Measurements from ENCODE around the gene OSGIN1. TPM values are rescaled to one million over a fixed set of nuclear protein-coding genes. Genes with fewer than 3 reads are reported as not detected.

The OSGIN1 gene
- total and polyA plus RNA-seq, 2 of the 8 experiments (the other 6 are each of a cell fraction or from before 2014, with no cell fraction given): 0.58 to 0.76 TPM

GRCh38 chr16:83915491-83915890 is 37.5 kb upstream of the OSGIN1 start:
- no peak overlapping the region for H2AFZ ChIP-seq (ENCODE audit: low read length)
- 87% methylated on average over 14 of the region's 14 CpGs; no CpG with 5 or more reads in 1 of the 2 experiments for WGBS, 2 experiments (ENCODE audit: extremely low coverage in 1 of 2, insufficient coverage in 1 of 2, insufficient read length in 1 of 2, insufficient replicate concordance in 2 of 2, low coverage in 1 of 2, low lambda C conversion rate in 2 of 2, missing lambda C conversion rate in 1 of 2)
- H3K18ac ChIP-seq (ENCODE audit: extremely low read depth, low read length): no peak overlapping the region
- no peak overlapping the region for H2BK20ac ChIP-seq (ENCODE audit: low read length)
- H2BK12ac ChIP-seq (ENCODE audit: low read depth, low read length): no peak overlapping the region
- peaks cover 0 to 15% of the 10 kb centered on the region in 2 experiments for H4K20me1 ChIP-seq (replicated peaks in 1 of 2; ENCODE audit: control insufficient read depth in 1 of 2, insufficient read depth in 2 of 2, low read length in 2 of 2)
- no peaks in the 10 kb centered on the region for H3K79me2 ChIP-seq (ENCODE audit: control insufficient read depth in 1 of 2, insufficient read depth in 2 of 2, low read length in 2 of 2)
- no peak overlapping the region for H3K4me3 ChIP-seq (ENCODE audit: extremely low read depth in 1 of 4, insufficient read depth in 2 of 4, low read depth in 3 of 4, low read length in 4 of 4)
- H3K14ac ChIP-seq (ENCODE audit: insufficient read length): no peak overlapping the region
- H3K4me2 ChIP-seq (ENCODE audit: insufficient read depth in 1 of 2, low read depth in 2 of 2, low read length in 2 of 2): no peak overlapping the region
- ChIA-PET POLR2A (ENCODE audit: partially characterized antibody) (no interaction called here), CTCF (ENCODE audit: partially characterized antibody) (interaction anchor here (1.2 to 5.4 kb wide), 3 partner anchors 11 to 38 kb away, joined by 3 to 26 read pairs (median 3); no protein-coding TSS in a partner anchor)
- no peak overlapping the region for H2AK5ac ChIP-seq (ENCODE audit: low read depth, low read length)
- H2BK15ac ChIP-seq (ENCODE audit: low read length): no peak overlapping the region
- DNase-seq (ENCODE audit: low read depth in 1 of 2, low spot score in 2 of 2): no peak
- peaks cover 0 to 4% of the 10 kb centered on the region in 2 experiments; a peak in 2 of 4 replicates for H3K9me3 ChIP-seq (ENCODE audit: insufficient read depth in 2 of 2, low read depth in 1 of 2, low read length in 1 of 2)
- H3K23ac ChIP-seq (ENCODE audit: insufficient read length): no peak overlapping the region
- H3K27ac ChIP-seq (ENCODE audit: low read depth, low read length): no peak overlapping the region
- H3K79me1 ChIP-seq (ENCODE audit: low read depth, low read length): no peaks in the 10 kb centered on the region
- no peak overlapping the region for H2BK120ac ChIP-seq (replicated peaks; ENCODE audit: low read depth, low read length)
- H2BK5ac ChIP-seq (ENCODE audit: low read depth, low read length): no peak overlapping the region
- no peak overlapping the region for H4K91ac ChIP-seq (replicated peaks; ENCODE audit: insufficient read length, low read length)
- peaks cover 17 to 57% (median 39%) of the 10 kb centered on the region in 4 experiments for H3K36me3 ChIP-seq (ENCODE audit: control insufficient read depth in 2 of 4, insufficient read depth in 4 of 4, low read length in 3 of 4)
- H4K8ac ChIP-seq (ENCODE audit: extremely low read depth, insufficient read depth, low read length): no peak overlapping the region
- H3K27me3 ChIP-seq (replicated peaks in 1 of 4; ENCODE audit: control insufficient read depth in 3 of 4, extremely low read depth in 1 of 4, insufficient read depth in 3 of 4, low read length in 3 of 4): no peaks in the 10 kb centered on the region
- H3K56ac ChIP-seq (replicated peaks; ENCODE audit: insufficient read length, low read depth, low read length): no peak overlapping the region
- no peak for FAIRE-seq
- no peak for TF ChIP-seq SIN3A (conservative IDR thresholded peaks at IDR 0.05 in 1 of 2, IDR thresholded peaks at IDR 0.05 in 1 of 2; ENCODE audit: low read depth in 1 of 2, low read length in 2 of 2)
- no peak for TF ChIP-seq SIRT6 (IDR thresholded peaks at IDR 0.05; ENCODE audit: low read length)
- TF ChIP-seq SAP30 (IDR thresholded peaks at IDR 0.05; ENCODE audit: insufficient read depth, insufficient replicate concordance, low read length): no peak
- no peak for TF ChIP-seq CEBPB (IDR thresholded peaks at IDR 0.05; ENCODE audit: low read depth, low read length)
- no peak for TF ChIP-seq KDM4A (IDR thresholded peaks at IDR 0.05; ENCODE audit: low read depth, low read length, severe bottlenecking)
- TF ChIP-seq BACH1 (IDR thresholded peaks at IDR 0.05; ENCODE audit: low read length): no peak
- no peak for TF ChIP-seq RBBP5 (IDR thresholded peaks at IDR 0.05; ENCODE audit: borderline replicate concordance, low read depth, low read length)
- no peak overlapping the region for H3K4ac ChIP-seq (replicated peaks; ENCODE audit: insufficient read length, low read depth, low read length)
- no peak overlapping the region for H3K9ac ChIP-seq (replicated peaks in 1 of 4; ENCODE audit: extremely low read depth in 1 of 4, low read depth in 3 of 4, low read length in 3 of 4)
- H3K23me2 ChIP-seq (ENCODE audit: low read depth, low read length): peaks cover 2% of the 10 kb centered on the region; the same call in 1 of the 2 replicates
- no peak overlapping the region for H4K5ac ChIP-seq (ENCODE audit: insufficient read length, low read depth, low read length)
- no peaks in the 10 kb centered on the region for H3K4me1 ChIP-seq (replicated peaks in 1 of 4; ENCODE audit: control insufficient read depth in 3 of 4, insufficient read depth in 4 of 4, low read length in 3 of 4)

All from H1 (cell line).